Forelimb muscle (tissue), 1 donor: Measurements from ENCODE around the gene MKX. TPM values are rescaled to one million over a fixed set of nuclear protein-coding genes. Genes with fewer than 3 reads are reported as not detected.

Source experiments
- DNase-seq: peaks from one replicate; pipeline ENCODE4 v3.0.0-alpha.2; 2013; ENCODE audit warnings: low read depth
- polyA plus RNA-seq: library from polyadenylated mRNA; unstranded; fragments of 120-200 nt; gene quantifications from one replicate; pipeline ENCODE4 v1.2.1, GENCODE V29; 2013; ENCODE audit not compliant: insufficient read length

The MKX gene
- polyA plus RNA-seq, 1 donor = 2.3 TPM

DNA sequence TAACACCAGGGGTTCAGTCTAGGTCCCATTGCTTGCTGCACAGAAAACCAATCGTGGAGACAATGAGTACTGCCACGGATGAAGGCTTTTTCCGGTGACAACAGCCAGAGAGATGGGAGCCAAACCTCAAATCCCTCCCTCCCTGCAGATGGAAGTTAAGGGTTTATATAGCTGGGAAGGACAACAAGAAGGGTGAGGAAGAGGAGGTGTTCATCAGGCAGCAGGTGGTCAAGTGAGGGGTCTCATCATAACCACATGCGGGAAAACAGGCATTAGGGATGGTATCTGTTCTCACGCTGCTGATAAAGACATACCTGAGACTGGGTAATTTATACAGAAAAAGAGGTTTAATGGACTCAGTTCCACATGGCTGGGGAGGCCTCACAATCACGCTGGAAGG lies 91.3 kb downstream of the MKX start:
- no peak for DNase-seq

DNA sequence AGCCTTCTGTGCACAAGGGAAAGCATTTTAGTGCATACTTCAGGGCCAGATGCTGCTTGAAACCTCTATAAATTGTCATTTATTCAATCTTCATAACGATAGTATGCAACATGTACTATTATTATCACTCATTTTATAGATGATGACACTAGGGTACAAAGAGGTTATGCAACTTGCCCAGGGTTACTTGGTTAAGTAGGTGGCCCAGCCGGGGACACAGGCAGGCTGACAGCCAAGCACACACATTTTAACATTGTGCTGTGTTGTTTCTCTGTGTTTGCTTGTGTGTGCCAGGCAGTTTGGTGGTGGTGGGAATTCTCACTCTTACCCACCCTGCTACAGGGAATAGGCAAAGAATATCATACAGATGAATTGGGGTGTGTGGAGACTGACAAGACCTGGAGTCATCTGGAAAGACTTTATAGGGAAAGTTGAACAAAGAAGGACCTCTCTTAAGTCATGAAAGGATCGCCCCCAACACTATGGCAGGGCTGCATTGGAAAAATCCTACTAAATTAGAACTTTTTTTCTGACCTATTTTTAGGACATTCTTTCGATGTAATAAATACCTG lies 98.9 kb downstream of the MKX start:
- no peak for DNase-seq

DNA sequence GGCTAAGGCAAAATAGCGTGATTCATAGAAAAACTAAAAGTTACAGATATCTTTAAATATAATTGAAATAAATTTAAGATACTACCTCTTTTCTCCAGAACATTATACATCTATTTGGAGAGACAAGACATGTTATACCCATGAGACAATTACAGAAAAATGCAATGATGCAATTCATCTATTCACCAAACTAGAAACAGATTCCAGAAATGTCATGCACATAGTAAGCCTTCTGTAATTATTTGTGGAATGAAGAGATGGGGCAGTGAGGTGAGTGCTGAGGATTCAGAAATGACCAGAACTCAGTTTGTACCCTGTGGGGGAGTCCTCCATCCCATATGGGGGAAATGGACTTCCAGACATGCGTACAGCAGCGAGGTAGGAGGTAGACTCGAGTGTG lies 99.4 kb downstream of the MKX start:
- no peak for DNase-seq

DNA sequence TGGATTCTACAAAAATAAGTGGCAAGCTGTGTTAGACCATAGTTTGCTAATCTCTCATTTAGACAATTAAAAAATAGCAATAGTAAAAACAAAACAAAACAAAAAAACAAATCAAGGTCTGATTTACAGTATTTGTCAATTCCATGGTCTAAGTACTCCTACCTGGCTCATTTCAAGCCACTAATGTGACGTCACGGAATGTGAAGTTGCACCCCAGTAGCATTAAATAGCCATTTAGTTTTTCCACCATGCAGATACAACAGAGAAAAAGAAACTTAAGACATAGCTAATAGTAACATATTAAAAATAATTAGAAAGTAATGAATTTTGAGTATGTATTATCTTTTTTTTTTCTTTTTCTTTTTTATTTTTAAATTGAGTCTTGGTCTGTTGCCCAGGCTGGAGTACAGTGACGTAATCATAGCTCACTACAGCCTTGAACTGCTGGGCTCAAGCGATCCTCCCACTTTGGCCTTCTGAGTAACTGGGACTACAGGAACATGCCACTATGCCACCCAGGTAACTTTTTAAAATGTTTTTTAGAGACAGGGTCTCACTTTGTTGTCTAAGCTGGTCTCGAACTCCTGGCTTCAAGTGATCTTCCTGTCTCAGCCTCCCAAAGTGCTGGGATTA lies 101.2 kb downstream of the MKX start:
- DNase-seq = no peak

DNA sequence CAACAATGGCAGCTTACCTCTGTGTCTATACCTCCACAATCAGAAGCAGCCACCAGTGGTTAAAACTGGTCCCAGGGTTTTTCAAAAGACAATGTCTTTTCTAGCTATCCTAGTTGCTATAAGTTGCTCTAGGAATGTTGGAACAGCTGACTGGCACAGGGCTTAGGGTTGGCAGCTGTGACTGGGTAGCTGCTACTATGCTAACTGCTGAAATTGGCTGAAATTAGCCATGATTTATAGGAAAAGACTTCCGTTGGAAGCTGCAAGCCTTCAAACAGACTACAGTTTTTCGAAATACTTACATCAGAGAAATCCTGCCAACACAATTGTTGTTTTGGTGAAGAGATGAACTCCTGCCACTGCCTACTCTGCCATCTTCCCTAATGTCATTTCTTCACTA lies 102.3 kb downstream of the MKX start:
- DNase-seq = no peak

DNA sequence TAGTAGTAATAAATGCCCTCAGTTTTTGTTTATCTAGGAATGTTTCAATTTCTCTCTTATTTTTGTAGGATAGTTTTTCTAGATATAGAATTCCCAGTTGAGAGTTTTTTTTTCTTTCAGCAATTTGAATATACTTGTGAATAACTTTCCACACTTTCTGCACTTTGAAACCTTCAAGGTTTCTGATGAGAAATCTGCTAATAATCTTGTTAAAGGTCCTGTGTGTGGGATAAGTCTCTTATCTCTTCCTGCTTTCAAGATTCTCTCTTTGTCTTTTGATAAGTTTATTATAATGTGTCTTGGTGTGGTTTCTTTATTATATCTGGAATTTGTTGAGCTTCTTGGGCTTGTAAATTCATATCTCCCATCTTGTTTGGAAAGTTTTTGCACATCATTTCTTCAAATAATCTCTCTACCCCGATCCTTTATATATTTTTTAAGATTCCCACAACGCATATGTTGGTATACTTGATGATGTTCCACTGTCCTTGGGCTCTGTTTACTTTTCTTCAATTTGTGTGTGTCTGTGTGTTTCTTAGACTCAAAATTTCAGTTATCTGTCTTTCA lies 103.5 kb downstream of the MKX start:
- no peak for DNase-seq

DNA sequence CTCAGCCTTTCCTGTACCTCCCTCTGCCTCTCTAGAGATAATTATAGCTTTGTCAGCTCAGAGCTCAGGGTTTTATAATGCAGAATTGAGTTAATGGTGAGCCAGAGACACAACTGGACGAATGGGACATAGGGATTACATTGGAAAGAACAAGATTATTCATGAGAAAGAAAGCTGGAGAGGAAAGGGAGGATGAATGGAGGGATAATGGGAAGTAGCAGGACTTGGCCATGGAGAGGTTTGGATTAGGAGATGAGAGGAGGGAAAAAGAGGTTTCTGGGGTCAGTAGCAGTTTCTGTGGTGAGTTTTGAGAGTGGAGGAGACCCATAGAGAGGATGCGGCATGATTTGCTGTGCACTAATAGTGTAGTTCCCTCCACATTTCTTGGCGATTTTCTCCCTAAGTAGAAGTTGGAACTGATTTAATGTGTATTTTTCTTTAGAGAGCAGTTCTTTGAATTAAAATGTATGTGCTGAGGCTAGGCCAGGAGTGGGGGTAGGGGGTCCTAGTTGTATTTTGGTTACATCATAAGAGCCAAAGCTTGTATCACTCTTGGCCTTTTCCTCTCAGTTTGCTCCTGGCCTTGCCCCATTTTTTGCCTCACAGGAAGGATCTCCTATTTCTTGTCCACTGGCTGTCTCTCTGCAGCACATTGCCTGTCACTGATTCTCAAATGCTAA lies 107.4 kb downstream of the MKX start:
- no peak for DNase-seq

DNA sequence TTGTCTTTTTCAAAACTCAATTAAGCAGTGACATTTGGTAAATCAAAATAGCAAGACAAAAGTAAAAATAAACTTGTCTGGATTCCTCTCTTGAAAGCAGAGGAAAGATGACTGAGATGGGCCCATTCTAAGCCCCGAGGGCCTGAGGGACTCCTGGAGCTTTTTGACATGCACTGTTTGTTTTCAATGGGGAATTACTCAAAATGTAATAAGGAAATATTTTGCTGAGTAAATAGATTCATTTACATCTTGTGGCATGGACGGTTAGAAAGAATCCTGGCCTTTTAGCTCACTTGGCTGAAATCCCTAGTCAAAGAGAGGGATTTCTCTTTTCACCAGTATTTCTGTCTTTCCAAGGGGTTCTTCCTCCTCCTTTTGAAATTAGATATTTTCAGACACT lies 108.0 kb downstream of the MKX start:
- DNase-seq = no peak

DNA sequence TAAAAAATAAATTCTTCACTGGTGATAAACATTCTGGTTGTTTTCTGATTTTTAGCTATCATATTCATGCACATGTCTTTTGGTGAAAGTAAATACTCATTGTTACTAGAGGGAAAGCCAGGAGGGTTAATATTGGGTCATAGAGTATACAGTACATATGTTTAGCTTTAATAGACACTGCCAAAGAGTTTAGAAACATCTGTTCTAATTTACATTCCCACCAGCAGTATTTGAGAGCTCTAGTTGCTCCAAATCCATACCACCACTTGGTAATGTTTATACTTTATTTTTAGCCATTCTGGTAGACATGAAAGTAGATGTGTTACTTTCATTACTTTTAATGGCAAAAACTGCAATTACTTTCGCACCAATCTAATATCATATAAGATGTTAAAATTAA lies 108.8 kb downstream of the MKX start:
- DNase-seq = no peak

DNA sequence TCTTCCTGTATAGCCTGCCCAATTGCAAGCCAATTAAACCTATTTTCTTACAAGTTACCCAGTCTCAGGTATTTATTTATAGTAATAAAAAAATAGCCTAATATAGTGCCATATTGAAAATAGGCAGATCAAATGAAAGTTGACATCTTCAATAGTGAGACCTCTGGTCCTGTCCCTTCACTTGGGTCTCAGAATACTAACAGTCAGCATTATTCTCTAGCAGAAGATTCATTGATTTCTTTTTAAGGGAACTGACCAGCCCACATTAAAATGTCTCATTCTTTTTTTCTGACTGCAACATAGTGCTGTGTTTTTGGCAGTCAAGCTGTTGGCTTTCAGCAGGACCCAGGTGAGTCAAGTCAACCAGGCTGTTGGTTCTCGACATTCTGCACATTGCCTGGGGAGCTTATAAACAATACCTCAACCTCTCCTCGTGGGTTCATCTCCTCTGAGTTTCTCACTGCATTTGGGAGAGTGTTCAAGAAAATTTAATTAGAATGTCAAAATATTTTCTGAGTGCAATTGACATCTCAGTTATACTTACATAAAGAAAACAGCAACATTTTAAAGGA lies 109.8 kb downstream of the MKX start:
- DNase-seq = no peak

DNA sequence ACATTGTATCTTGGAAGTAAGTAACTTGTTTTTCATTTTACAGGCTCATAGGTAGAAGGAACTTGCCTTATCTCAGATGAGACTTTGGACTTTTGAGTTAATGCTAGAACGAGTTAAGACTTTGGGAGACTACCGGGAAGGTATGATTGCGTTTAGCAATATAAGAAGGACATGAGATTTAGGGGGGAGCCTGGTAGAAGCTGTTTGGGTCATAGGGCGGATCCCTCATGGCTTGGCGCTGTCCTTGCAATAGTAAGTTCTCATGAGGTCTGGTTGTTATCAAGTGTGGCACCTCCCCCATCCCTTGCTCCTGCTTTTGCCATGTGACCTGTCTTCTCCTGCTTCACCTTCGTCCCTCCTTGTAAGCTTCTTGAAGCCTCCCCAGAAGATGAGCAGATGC lies 110.3 kb downstream of the MKX start:
- no peak for DNase-seq

DNA sequence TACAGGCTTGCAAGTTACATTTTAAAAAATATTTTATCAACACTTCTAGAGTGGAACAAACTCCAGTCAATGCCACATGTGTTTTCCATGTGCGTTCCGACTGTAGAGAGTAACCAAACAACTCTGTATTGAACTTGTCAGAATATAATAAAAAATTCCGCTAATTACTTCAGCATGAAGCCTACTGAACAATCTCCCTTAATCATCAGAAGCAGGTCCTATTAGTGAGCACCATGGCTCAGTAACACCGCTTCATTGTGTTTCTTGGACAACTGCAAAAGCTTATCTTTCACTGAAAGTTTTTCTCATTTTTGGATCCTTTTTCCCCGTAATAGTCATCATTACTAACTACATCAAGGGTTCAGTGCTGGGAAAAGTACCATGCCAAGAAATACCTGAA lies 117.0 kb downstream of the MKX start:
- no peak for DNase-seq

DNA sequence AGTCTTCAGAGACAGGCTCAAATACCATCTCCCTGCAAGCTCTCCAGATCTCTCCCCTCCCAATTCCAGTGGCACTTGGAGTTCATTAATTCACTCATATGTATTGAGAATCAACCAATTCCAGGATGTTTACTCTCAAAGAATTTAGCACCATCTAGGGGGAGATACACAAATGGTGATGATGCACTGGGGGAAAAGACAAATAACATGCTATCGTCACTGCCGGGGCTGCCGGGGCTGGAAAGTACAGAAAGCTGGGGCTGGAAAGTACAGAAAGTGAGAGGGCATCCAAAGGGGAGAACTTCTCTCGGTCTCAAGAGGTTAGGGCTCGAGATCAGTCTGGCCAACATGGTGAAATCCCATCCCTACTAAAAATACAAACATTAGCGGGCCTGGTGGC lies 118.7 kb downstream of the MKX start:
- DNase-seq = no peak

DNA sequence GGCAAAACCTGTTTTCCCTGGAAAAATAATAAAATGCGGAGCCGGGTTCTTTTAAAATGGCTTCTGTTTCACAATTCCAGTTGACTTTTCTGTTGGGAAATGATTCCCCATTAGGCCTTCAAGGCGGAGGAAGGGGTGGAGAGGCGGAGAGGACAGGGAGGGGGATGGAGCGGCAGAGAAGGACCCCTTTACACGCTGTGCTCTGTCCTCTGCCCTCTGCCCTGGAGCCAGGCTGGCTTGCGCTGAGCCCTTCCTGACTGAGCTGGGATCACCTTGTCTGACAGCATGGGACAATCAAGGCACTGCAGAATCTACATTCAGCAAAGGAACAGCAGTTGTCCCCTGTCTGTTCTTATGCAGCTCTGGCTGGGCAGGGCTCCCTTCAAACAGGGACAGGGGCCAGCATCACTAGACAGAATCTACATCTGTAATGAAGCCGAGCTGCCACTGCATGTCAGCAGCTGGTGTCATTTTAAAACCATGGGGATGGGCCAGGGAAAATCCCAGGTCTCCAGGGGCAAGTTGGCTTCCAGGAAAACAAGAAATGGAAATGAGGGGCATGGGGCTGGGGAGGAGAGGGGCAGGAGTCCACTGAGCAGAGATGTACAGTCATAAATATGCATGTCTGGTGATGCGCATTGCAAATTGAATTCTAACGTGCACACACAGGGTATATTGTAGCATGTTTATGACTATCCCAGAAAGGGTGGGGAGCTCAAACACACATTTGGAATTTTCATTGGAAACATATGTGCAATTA lies 120.0 kb downstream of the MKX start:
- DNase-seq = no peak

DNA sequence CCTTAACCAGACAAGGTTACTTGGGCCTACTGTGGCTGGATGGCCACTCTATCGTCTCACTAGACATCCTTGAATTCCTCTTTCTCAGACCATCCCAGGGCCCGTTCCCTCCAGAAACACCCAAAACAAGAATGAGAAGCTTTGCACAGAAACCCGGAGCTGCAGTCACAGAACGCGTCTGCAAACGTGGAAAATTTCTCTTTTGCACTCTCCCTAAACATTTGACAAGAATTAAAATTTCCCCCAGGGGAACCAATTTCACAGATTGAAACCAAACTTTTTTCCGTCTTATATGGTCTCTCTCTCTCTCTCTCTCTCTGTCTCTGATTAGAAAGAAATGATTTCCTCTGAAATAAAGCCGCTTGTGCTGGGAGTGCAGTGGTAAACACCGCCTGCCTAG lies 120.7 kb downstream of the MKX start:
- DNase-seq = no peak

Other genes starting within 250 kb of the MKX start
- gene RAB18, start 241.5 kb downstream of the MKX start, polyA plus RNA-seq = 93.9 TPM